ENCODE measurements around the gene B4GALNT1. TPM values are rescaled to one million over a fixed set of nuclear protein-coding genes. Genes with fewer than 3 reads are reported as not detected.

The B4GALNT1 gene
- total RNA-seq, 1 experiment from 2014 or later = 0.40 TPM

Other genes with a start within 250 kb of the B4GALNT1 start
- gene R3HDM2, start 202.2 kb downstream of the B4GALNT1 start, total RNA-seq (2022) = 53.9 and 64.8 TPM in 2 replicates
- gene INHBC, start 198.4 kb downstream of the B4GALNT1 start, total RNA-seq (2022) = not detected in 2 replicates
- 2.1 and 5.0 TPM in 2 replicates for gene INHBE, start 177.9 kb downstream of the B4GALNT1 start, total RNA-seq (2022)
- not detected in 2 replicates for gene GLI1, start 173.4 kb downstream of the B4GALNT1 start, total RNA-seq (2022)
- 0.69 and 1.1 TPM in 2 replicates for gene ARHGAP9, start 153.3 kb downstream of the B4GALNT1 start, total RNA-seq (2022)
- 714 and 762 TPM in 2 replicates for gene MARS1, start 145.1 kb downstream of the B4GALNT1 start, total RNA-seq (2022)
- gene DDIT3, start 112.7 kb downstream of the B4GALNT1 start, total RNA-seq (2022) = 156 and 168 TPM in 2 replicates
- gene MBD6, start 110.4 kb downstream of the B4GALNT1 start, total RNA-seq (2022) = 96.5 and 111 TPM in 2 replicates
- 149 and 188 TPM in 2 replicates for gene DCTN2, start 86.0 kb downstream of the B4GALNT1 start, total RNA-seq (2022)
- 0.56 TPM in 2 replicates for gene KIF5A, start 83.2 kb downstream of the B4GALNT1 start, total RNA-seq (2022)
- 32.0 and 38.0 TPM in 2 replicates for gene PIP4K2C, start 42.0 kb downstream of the B4GALNT1 start, total RNA-seq (2022)
- 1.7 and 2.0 TPM in 2 replicates for gene DTX3, start 28.4 kb downstream of the B4GALNT1 start, total RNA-seq (2022)
- gene ARHGEF25, start 21.8 kb downstream of the B4GALNT1 start, total RNA-seq (2022) = 0.37 and 0.83 TPM in 2 replicates
- gene OS9, start 60.9 kb upstream of the B4GALNT1 start, total RNA-seq (2022) = 125 and 173 TPM in 2 replicates
- gene AGAP2, start 105.5 kb upstream of the B4GALNT1 start, total RNA-seq (2022) = 0.19 TPM in 1 of 2 replicates, not detected in the other
- 24.8 and 30.9 TPM in 2 replicates for gene TSPAN31, start 111.8 kb upstream of the B4GALNT1 start, total RNA-seq (2022)
- gene CDK4, start 119.1 kb upstream of the B4GALNT1 start, total RNA-seq (2022) = 117 and 123 TPM in 2 replicates
- 8.7 and 12.5 TPM in 2 replicates for gene MARCHF9, start 121.9 kb upstream of the B4GALNT1 start, total RNA-seq (2022)
- gene CYP27B1, start 133.9 kb upstream of the B4GALNT1 start, total RNA-seq (2022) = 12.6 and 27.5 TPM in 2 replicates
- 26.2 and 40.6 TPM in 2 replicates for gene METTL1, start 138.9 kb upstream of the B4GALNT1 start, total RNA-seq (2022)
- gene EEF1AKMT3, start 139.4 kb upstream of the B4GALNT1 start, total RNA-seq (2022) = 7.6 and 8.1 TPM in 2 replicates
- 28.4 and 32.6 TPM in 2 replicates for gene TSFM, start 149.6 kb upstream of the B4GALNT1 start, total RNA-seq (2022)
- gene AVIL, start 185.5 kb upstream of the B4GALNT1 start, total RNA-seq (2022) = 1.7 and 1.9 TPM in 2 replicates
- 73.4 and 76.5 TPM in 2 replicates for gene CTDSP2, start 213.5 kb upstream of the B4GALNT1 start, total RNA-seq (2022)